Limb (tissue), 2 donors: ENCODE data around the gene MRPL51.
"Not testable (repeated sequence)": the region's sequence is repeated elsewhere in the genome, so short reads cannot be mapped to it uniquely, and the experiment has no call there.

ENCODE experiments used
- DNase-seq, 2 donors: peaks; one replicate each; pipeline ENCODE4 v3.0.0-alpha.2; 2016; ENCODE audit errors: extremely low spot score in 2 of 2

Gene MRPL51

DNA sequence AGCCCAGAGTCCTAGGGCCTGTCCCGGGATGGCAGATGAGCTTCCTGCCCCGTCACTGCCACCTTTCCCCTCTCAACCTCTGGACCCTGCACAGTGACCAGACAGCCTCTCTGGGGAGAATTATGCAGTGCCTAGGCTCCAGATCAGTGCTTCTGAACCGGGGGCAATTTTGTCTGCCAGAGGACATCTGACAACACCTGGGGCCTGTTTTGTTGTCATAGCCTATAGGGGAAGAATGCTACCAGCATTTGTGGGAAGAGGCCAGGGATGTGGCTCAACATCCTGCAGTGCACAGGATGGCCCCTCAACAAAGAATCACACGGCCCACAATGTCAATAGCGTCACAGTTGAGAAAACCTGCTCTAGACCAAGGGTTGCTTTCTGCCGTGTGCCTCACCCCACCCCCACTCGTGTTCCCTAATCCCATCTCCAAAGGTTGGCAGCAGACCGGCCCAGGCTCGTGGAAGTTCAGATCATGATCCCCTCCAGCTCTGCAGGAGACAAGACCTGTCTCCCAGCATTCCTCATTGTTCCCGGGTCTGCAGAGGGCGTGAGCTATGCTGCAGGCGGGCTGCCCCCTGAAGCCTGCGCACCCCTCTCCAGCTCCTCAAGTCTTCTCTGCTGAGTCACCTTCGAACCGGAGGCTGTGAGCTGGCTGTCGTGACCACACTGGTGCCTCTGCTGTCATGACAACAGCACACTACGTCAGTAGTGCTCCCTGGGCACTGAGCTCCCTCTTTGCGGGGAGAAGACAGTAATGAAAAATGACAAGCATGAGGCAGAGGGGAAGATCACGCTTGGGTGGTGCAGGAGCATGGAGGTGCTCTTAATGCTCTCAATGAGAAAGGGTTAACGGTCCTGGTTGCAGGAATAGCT is 39.2 kb upstream of the MRPL51 start:
- peak; percentile 27 to 71 for DNase-seq

DNA sequence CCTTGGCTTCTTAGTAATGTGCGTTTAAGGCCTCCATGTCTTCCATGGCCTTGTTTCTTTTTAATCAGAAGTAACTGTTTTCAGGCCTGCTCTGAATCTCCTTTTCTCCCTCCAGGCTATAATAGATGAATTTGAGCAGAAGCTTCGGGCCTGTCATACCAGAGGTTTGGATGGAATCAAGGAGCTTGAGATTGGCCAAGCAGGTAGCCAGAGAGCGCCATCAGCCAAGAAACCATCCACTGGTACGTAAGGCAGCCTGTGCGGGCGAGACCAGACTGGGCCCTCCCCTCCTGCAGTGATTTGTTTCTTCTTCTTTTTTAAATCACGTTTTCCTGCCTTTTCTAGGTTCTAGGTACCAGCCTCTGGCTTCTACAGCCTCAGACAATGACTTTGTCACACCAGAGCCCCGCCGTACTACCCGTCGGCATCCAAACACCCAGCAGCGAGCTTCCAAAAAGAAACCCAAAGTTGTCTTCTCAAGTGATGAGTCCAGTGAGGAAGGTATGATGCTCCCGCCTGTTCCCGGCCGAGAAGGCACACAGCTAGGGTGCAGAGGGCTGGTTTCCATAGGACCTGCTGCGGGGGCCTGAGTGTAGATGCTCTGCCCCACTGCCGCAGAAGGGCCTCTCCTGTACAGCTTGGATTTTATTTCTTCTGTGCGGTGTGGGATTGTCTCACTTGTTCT is 37.7 kb upstream of the MRPL51 start:
- no peak for DNase-seq

DNA sequence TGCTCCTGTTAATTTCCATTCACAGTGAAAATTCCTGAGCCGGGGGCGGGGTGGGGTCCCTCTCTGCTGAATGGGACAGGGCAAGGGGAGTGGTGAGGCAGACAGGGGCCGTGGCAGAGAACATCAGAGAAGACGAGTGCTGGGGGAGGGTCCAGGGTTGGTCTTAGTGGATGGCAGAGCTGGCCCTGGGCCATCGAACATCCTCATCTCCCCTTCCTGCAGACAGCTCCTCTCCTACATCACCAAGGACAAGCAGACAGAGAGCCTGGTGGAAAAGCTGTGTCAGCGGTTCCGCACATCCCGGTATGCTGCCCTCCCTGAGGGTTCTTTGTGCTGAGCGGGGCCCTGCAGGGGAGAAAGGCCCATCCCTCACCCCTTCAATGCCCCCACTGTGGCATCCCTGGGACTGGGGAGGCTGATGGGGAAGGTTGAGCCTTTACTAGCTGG is 36.3 kb upstream of the MRPL51 start:
- peak in 1 of 2 donors; percentile 31 for DNase-seq

DNA sequence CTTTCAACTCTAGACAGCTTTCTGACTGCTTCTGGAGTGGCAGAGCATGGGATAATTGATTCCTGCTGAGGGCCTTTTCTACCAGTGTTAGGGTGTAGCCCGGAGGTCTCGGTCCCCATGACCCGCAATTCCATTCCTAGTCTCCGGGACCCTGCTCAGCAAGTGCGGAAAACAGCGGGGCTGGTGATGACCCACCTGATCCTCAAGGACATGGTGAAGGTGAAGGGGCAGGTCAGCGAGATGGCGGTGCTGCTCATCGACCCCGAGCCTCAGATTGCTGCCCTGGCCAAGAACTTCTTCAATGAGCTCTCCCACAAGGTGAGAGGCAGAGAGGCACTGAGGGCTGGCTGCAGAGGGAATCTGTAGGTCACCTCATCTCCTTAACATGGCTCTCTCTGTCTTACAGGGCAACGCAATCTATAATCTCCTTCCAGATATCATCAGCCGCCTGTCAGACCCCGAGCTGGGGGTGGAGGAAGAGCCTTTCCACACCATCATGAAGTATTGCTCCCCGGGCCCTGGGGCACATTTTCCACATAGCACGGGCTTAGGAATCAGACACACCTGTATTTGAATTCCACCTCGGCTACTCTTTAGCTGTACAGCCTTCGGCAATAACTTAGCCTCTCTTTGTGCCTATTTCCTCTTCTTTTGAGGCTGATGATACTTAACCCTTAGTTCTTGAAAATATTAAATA is 35.6 kb upstream of the MRPL51 start:
- DNase-seq, result peak in 1 of 2 donors; percentile 35

DNA sequence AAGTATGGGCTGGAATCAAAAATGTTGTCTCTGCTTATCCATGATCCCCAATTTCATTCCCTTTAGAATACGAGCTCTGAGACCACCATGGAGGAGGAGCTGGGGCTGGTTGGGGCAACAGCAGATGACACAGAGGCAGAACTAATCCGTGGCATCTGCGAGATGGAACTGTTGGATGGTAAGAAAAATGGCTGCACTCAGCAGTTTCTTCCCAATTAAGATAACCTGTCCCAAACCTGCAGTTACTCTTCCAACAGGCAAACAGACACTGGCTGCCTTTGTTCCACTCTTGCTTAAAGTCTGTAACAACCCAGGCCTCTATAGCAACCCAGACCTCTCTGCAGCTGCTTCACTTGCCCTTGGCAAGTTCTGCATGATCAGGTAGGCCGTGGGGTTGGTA is 34.6 kb upstream of the MRPL51 start:
- DNase-seq, result no peak

DNA sequence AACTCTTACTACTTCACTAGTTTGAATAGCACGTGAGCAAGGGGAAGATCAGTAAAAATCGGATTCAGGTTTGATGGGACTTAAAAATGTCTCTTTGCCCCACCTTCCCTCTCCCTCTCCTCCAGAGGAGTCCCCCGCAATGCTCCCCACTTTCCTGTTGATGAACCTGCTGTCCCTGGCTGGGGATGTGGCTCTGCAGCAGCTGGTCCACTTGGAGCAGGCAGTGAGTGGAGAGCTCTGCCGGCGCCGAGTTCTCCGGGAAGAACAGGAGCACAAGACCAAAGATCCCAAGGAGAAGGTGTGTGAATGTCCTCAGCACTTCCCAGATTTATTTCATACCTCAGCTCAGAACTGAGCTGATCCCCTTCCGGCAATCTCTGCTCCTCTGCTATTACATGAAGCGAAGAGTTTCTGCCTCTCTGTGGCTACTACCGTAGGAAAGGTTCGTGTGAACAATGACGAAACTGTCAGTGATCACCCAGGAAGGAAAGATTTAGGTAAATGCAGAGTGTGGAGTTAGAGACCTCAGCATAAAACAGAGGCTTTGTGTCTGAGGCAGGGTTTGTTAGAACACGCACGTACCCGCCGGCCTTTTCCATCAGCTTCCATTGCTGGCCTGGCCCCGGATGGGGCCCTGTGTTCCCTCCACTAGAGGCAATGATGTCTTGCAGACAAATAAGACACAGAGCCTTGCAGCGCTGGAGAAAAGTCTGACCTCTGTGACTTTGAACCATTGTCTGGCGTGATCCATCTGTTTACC is 33.9 kb upstream of the MRPL51 start:
- DNase-seq, result no peak

DNA sequence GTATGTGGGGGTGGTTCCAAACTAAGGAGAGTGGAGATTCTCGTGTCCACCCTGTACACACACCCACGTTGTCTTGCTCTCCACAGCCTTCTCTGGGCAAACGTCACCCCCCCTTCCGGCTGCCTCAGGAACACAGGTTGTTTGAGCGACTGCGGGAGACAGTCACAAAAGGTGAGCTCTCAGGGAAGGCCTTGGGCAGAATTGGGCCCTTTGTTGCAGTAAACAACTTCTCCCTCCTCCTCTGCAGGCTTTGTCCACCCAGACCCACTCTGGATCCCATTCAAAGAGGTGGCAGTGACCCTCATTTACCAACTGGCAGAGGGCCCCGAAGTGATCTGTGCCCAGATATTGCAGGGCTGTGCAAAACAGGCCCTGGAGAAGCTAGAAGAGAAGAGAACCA is 33.1 kb upstream of the MRPL51 start:
- DNase-seq, result no peak

DNA sequence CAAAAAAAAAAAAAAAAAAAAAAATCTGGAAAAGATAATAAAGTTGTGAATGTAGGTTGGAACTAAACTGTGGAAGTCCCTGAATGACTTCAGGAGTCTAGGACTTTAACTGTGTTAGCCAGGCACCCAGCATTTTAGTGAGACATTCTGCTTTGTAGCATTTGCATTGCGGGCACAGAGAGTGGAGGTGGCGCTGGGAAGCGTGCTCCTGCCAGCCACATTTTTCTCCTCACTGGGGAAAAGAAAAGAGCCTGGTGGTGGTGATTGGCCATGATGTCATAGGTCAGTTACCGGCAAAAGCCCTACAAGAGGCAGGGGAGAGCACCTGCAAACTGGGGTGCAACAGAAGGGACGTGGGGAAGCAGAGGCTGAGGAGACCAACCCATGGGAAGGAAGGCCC is 31.6 kb upstream of the MRPL51 start:
- no peak for DNase-seq

DNA sequence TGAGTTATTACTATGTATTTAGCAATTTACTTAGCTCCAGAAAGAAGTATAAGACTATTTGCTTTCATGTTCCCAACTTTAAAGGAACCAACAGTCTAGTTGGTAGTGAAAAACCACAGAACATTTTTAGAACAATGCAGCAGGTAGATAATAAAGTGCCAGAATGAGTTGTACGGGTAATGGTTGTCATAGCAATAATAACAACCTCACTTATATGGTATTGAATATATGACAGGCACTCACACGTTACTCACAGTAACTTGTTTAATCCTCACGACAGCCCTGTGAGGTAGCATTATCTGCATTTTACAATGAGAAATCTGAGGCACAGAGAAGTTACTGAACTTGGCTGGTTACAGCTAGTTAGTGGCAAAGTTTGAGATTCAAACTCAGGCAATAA is 30.6 kb upstream of the MRPL51 start:
- DNase-seq, result no peak

DNA sequence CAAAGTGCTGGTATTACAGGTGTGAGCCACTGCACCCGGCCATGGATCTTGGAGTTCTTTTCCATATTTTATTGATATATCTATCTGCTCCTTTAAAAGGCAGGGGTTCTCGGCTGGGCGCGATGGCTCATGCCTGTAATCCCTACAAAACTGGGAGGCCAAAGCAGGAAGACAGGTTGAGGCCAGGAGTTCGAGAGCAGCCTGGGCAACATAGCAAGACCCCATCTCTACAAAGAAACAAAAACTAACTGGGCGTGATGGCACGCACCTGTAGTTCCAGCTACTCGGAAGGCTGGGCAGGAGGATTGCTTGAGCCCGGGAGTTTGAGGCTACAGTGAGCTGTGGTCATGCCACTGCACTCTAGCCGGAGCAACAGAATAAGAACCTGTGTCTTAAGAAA is 29.1 kb upstream of the MRPL51 start:
- DNase-seq, result no peak

DNA sequence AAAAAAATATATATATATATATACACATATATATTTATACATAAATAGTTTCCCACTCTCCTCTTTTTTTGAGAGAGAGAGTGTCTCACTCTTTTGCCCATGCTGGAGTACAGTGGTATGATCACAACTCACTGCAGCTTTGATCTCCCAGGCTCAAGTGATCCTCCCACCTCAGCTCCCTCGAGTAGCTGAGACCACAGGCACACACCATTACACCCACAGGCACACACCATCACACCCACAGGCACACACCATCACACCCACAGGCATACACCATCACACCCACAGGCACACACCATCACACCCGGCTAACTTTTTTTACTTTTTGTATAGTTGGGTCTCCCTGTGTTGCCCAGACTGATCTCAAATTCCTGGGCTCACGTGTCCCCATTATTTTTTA is 27.1 kb upstream of the MRPL51 start:
- DNase-seq, result no peak

DNA sequence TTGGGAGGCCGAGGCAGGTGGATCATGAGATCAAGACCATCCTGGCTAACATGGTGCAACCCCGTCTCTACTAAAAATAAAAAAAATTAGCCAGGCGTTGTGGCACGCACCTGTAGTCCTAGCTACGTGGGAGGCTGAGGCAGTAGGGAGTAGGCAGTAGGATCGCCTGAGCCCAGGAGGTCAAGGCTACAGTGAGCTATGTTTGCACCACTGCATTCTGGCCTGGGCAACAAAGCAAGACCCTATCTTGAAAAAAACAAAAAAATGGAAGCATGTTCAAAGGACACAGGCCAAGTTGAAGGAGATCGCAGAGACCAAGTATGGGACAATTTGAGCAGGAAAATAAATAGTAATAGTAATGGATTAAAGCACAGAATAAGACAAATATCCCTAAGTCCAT is 15.0 kb upstream of the MRPL51 start:
- DNase-seq, result no peak

DNA sequence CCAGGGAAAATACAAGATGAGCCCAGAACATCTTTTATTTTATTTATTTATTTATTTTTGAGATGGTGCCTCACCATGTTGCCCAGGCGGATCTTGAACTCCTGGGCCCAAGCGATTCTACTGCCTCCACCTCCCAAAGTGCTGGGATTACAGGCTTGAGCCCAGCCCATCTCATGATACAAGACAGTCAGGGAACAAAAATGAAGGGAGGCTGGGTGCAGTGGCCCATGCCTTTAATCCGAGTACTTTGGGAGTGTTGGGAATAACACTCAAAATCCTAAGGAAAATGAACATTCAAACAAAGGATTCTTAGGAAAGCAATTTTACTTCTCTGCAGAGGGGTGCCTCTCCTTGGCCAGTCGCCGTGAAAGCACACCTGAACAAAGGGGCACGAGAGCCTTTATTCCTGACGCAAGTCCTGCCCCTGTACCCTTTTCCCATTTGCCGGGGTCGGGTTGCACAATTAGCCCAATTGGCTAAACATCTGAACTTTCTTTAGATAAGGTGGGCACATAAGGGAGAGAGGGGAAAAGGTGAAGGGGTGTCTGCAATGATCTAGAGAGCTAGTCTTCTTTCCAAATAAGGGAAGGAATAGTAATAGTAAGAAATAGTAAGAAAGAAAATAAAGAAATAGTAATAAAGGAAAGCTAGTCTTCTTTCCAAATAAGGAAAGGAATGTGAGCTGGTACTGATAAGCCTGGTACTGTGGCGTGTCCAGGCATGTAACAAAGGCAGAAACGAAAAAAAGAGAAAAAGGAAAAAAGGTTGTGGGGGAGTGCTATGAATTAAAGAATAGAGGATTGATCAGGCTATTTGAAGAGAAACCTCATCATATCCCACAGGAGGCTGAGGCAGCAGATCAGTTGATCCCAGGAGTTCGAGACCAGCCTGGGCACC is 14.3 kb upstream of the MRPL51 start:
- no peak for DNase-seq

DNA sequence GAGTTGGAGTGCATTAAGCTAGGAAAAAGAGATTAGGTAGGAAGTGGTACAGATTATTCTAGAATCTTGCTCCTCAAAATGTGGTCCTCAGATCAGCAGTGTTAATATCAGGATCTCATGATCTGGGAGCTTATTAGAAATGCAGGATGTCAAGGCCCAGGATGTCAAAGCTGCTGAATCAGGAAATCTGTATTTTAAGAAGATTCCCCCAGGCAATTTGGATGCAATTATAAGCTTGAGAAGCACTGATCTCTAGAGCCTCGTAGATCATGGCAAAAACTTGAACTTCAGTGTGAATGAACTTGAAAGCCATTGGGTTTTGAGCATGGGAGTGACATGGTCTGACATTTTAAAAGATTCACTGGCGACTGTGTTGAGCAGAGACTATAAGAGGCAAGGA is 7.4 kb upstream of the MRPL51 start:
- no peak for DNase-seq

DNA sequence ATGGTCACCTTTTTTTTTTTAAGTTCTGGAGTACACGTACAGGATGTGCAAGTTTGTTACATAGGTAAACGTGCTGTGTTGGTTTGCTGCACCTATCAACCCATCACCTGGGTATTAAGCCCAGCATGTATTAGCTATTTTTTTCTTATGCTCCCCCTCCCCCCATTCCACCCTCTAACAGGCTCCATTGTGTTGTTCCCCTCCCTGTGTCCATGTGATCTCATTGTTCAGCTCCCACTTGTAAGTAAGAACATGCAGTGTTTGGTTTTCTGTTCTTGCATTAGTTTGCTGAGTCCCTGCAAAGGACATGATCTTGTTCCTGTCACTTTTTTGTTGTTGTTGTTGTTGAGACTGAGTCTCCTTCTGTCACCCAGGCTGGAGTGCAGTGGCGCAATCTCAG is 4.2 kb upstream of the MRPL51 start:
- not testable (repeated sequence) for DNase-seq

DNA sequence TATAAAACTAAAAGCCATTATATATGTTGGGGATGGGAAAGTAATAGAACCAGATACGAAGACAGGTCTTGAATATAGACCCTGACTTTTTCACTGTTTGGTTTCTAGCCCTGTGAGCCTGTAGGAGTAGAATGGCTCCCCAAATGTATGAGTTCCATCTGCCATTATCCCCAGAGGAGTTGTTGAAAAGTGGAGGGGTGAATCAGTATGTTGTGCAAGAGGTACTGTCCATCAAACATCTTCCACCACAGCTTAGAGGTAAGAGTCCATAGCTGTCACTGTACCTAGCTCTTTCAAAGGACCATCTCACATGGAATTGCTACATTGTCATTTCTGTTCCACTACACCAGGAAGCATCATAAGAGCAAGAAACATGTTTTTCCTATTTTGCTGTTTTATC is 1.9 kb upstream of the MRPL51 start:
- no peak for DNase-seq

DNA sequence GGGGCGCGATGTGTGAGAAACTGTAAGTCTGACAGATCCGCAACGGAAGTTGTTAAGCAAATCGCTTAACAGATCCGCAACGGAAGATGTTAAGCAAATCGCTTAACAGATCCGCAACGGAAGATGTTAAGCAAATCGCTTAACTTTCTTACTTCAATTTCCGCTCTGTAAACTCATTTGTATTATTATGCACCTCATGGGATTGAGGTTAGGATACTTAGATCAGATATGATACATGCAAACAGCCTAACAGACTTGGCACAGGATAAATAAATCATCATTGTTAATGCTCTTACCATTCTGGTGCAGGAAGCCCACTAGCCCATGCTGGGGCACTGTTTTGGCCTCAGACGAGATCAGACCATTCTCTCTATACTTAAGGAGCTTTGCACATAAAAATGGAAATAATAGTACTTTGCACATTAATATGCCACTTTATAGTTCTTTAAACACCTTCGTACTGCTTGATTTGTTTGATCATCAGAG is 1.2 kb upstream of the MRPL51 start:
- DNase-seq, result peak in 1 of 2 donors; percentile 14

DNA sequence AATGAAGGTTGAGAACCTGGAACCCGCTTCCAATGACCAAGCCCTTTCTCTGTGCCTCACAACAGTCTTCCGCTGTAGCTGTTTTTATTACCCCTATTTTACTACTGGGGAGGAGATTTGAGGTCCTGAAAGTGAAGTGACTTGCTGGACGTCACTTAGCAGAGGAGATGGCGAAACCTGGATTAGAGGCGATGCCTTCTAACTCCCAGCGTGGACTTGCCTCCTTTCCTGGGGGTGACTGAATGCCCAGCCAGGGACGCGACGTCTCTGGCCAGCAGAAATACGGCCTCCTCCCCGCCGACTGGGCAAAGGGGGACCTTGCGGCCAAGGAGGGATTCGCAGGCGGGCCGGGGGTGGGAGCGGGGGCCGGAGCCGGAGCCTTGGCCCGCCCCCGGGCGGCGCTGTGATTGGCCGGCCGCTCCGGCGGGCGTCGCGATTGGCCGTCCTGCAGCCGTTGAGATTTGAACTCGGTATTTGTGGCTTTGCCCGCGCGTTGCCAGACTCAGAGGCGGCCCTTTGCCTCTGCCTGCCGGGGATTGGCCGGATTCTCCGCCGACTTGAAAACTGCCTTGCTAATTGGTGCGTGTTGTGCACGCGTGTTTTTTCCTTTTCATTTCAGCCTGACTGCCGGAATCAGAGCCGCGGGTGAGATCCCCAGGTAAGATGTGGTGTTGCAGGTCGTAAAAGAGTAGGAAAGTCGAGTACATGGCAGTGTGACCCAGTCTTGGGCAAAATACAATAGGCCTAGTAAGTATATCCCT is 615 bp upstream of the MRPL51 start, which contains the start of gene NCAPD2:
Gene NCAPD2 (plus strand): TSS at position 606 of the 761 bp plus-strand sequence. CDS start 997 bp downstream, outside the sequence.
- peak; percentile 94 to 98 for DNase-seq

DNA sequence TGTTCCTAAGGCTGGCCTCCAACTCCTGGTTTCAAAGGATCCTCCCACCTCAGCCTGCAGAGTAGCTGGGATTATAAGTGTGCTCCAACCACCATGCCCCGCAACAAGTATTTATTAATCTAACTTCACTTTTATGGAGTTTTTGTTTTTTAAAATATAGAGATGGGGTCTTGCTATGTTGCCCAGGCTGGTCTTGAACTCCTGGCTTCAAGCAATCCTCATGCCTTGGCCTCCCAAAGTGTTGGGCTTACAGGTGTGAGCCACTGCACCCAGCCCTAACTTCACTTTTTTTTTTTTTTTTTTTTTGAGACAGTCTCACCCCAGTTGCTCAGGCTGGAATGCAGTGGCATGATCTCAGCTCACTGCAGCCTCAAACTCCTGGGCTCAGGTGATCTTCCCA is 2.4 kb downstream of the MRPL51 start:
- DNase-seq, result not testable (repeated sequence)
